GM18870 (cell line): ENCODE measurements around the gene WDCP.
"Not testable (repeated sequence)": the region's sequence is repeated elsewhere in the genome, so short reads cannot be mapped to it uniquely, and the experiment has no call there.

Source experiments
- ATAC-seq: cut with Tn5 transposase; IDR thresholded peaks from one replicate; pipeline ENCODE4 v1.9.1; 2021; ENCODE audit warnings: moderate library complexity; ENCODE audit not compliant: unreplicated experiment

Gene WDCP

GRCh38 chr2:24022975-24023575, 24.1 kb downstream of the WDCP start:
- ATAC-seq, result no peak

GRCh38 chr2:24022324-24022974, 24.7 kb downstream of the WDCP start:
- ATAC-seq, result no peak

GRCh38 chr2:24021122-24021998, 25.8 kb downstream of the WDCP start:
- no peak for ATAC-seq

- no peak for ATAC-seq
These were observed 26.9 kb downstream of the WDCP start for GRCh38 chr2:24020244-24020643.

GRCh38 chr2:24019729-24020128, 27.5 kb downstream of the WDCP start:
- ATAC-seq, result no peak

- no peak for ATAC-seq
These were observed 28.9 kb downstream of the WDCP start for GRCh38 chr2:24018241-24018640.

- no peak for ATAC-seq
These were observed 29.5 kb downstream of the WDCP start for GRCh38 chr2:24017711-24018110.

GRCh38 chr2:24016853-24017703, 30.1 kb downstream of the WDCP start:
- no peak for ATAC-seq

- no peak for ATAC-seq
These were observed 30.8 kb downstream of the WDCP start for GRCh38 chr2:24016376-24016761.

GRCh38 chr2:24015562-24016375, 31.4 kb downstream of the WDCP start:
- no peak for ATAC-seq

- ATAC-seq, result not testable (repeated sequence)
These were observed 32.3 kb downstream of the WDCP start for GRCh38 chr2:24014902-24015301.

GRCh38 chr2:24012521-24013188, 34.5 kb downstream of the WDCP start:
- ATAC-seq, result no peak

- ATAC-seq, result no peak
These were observed 35.7 kb downstream of the WDCP start for GRCh38 chr2:24011250-24012104.

GRCh38 chr2:24010477-24011249, 36.5 kb downstream of the WDCP start:
- ATAC-seq, result no peak

- ATAC-seq, result no peak
These were observed 37.3 kb downstream of the WDCP start, which contains the start of gene MFSD2B for GRCh38 chr2:24009680-24010476. TSS of gene MFSD2B (plus strand) at chr2:24010085. CDS start at chr2:24010097, 12 bp downstream.

- ATAC-seq, result no peak
These were observed 37.9 kb downstream of the WDCP start for GRCh38 chr2:24009367-24009679.

- no peak for ATAC-seq
These were observed 38.4 kb downstream of the WDCP start for GRCh38 chr2:24008672-24009366.
